Liver (tissue), 9 donors: ENCODE results near the gene TOR1AIP1. TPM values are rescaled to one million over a fixed set of nuclear protein-coding genes. Genes with fewer than 3 reads are reported as not detected.

ENCODE experiments used
- DNase-seq: peaks from one replicate; pipeline ENCODE4 v3.0.0-alpha.2; 2017; ENCODE audit warnings: low spot score
- H3K27ac ChIP-seq, 2 donors: one replicate each; pipeline ENCODE4 v1.7.0; 2013; ENCODE audit warnings: inconsistent platforms in 2 of 2, low read length in 2 of 2, control low read depth in 1 of 2, low read depth in 1 of 2, mild to moderate bottlenecking in 1 of 2
- H3K27me3 ChIP-seq, 4 donors: one replicate each; pipeline versions ENCODE4 v1.6.1 to v1.7.0; 2013; ENCODE audit warnings: low read length in 3 of 4, inconsistent platforms in 1 of 4, mild to moderate bottlenecking in 1 of 4, moderate library complexity in 1 of 4; ENCODE audit not compliant: control insufficient read depth in 4 of 4, insufficient read depth in 4 of 4
- H3K36me3 ChIP-seq, 4 donors: one replicate each; pipeline versions ENCODE4 v1.6.1 to v1.7.0; 2013; ENCODE audit warnings: low read length in 3 of 4, mild to moderate bottlenecking in 3 of 4, low read depth in 1 of 4, moderate library complexity in 1 of 4; ENCODE audit not compliant: control insufficient read depth in 4 of 4, insufficient read depth in 3 of 4
- H3K4me1 ChIP-seq, 4 donors: one replicate each; pipeline versions ENCODE4 v1.6.1 to v1.7.0; 2013; ENCODE audit warnings: low read length in 3 of 4, mild to moderate bottlenecking in 3 of 4, moderate library complexity in 1 of 4; ENCODE audit not compliant: control insufficient read depth in 4 of 4, insufficient read depth in 4 of 4
- H3K4me3 ChIP-seq, 3 donors: one replicate each; pipeline versions ENCODE4 v1.6.1 to v1.7.0; 2013; ENCODE audit warnings: low read length in 3 of 3, control low read depth in 1 of 3, low read depth in 1 of 3, mild to moderate bottlenecking in 1 of 3
- H3K9ac ChIP-seq, 2 donors: one replicate each; pipeline ENCODE4 v1.7.0; 2013; ENCODE audit warnings: low read length in 2 of 2, mild to moderate bottlenecking in 2 of 2, moderate library complexity in 2 of 2, control low read depth in 1 of 2, low read depth in 1 of 2
- H3K9me3 ChIP-seq, 4 donors: one replicate each; pipeline versions ENCODE4 v1.6.1 to v1.7.0; 2013; ENCODE audit warnings: low read length in 3 of 4; ENCODE audit not compliant: control insufficient read depth in 4 of 4
- ATF3 ChIP-seq: IDR thresholded peaks from 2 replicates; pipeline ENCODE4 v1.6.1; 2016; ENCODE audit warnings: antibody characterized with exemption
- CTCF ChIP-seq: fragments of 150-350 bp; IDR thresholded peaks from 2 replicates; pipeline ENCODE4 v1.5.1; 2017; ENCODE audit warnings: improper control_type of control experiment, low read depth, low read length; ENCODE audit not compliant: missing input control
- EGR1 ChIP-seq, 2 donors: IDR thresholded peaks; 2 replicates each; pipeline ENCODE4 v1.6.1; 2016 to 2018; ENCODE audit warnings: antibody characterized with exemption in 2 of 2, low read depth in 2 of 2
- FOXA1 ChIP-seq: IDR thresholded peaks from 2 replicates; pipeline ENCODE4 v1.6.1; 2016; ENCODE audit warnings: antibody characterized with exemption
- FOXA2 ChIP-seq: IDR thresholded peaks from 2 replicates; pipeline ENCODE4 v1.6.1; 2016; ENCODE audit warnings: antibody characterized with exemption
- GABPA ChIP-seq, 2 donors: IDR thresholded peaks in 1 of 2; conservative IDR thresholded peaks in 1 of 2; 2 replicates each; pipeline ENCODE4 v1.6.1; 2016; ENCODE audit warnings: antibody characterized with exemption in 2 of 2, mild to moderate bottlenecking in 1 of 2, moderate library complexity in 1 of 2
- HNF4A ChIP-seq, 2 donors: conservative IDR thresholded peaks; 2 replicates each; pipeline ENCODE4 v1.6.1; 2016; ENCODE audit warnings: antibody characterized with exemption in 2 of 2, mild to moderate bottlenecking in 2 of 2
- HNF4G ChIP-seq: IDR thresholded peaks from 2 replicates; pipeline ENCODE4 v1.6.1; 2016; ENCODE audit warnings: antibody characterized with exemption
- JUND ChIP-seq, 2 donors: IDR thresholded peaks; 2 replicates each; pipeline ENCODE4 v1.6.1; 2016; ENCODE audit warnings: antibody characterized with exemption in 2 of 2
- MAX ChIP-seq: IDR thresholded peaks from 2 replicates; pipeline ENCODE4 v1.6.1; 2016; ENCODE audit warnings: antibody characterized with exemption
- NR2F2 ChIP-seq: IDR thresholded peaks from 2 replicates; pipeline ENCODE4 v1.6.1; 2016; ENCODE audit warnings: antibody characterized with exemption
- RAD21 ChIP-seq, 2 donors: IDR thresholded peaks; 2 replicates each; pipeline ENCODE4 v1.6.1; 2016; ENCODE audit warnings: antibody characterized with exemption in 2 of 2, mild to moderate bottlenecking in 2 of 2
- REST ChIP-seq: IDR thresholded peaks from 2 replicates; pipeline ENCODE4 v1.6.1; 2016; ENCODE audit warnings: antibody characterized with exemption, mild to moderate bottlenecking
- RXRA ChIP-seq, 2 donors: IDR thresholded peaks; 2 replicates each; pipeline ENCODE4 v1.6.1; 2017 to 2018; ENCODE audit warnings: antibody characterized with exemption in 2 of 2, mild to moderate bottlenecking in 1 of 2
- SP1 ChIP-seq: IDR thresholded peaks from 2 replicates; pipeline ENCODE4 v1.6.1; 2018; ENCODE audit warnings: antibody characterized with exemption, mild to moderate bottlenecking
- TAF1 ChIP-seq: conservative IDR thresholded peaks from 2 replicates; pipeline ENCODE4 v1.6.1; 2016; ENCODE audit warnings: antibody characterized with exemption, mild to moderate bottlenecking
- YY1 ChIP-seq: IDR thresholded peaks from 2 replicates; pipeline ENCODE4 v1.6.1; 2016; ENCODE audit warnings: antibody characterized with exemption, mild to moderate bottlenecking
- ZBTB33 ChIP-seq: IDR thresholded peaks from 2 replicates; pipeline ENCODE4 v1.6.1; 2016; ENCODE audit warnings: antibody characterized with exemption
- WGBS: extraction: QIAGEN DNeasy Blood & Tissue Kit; methylation state at CpG from one replicate; pipeline ENCODE4 v1.1.7; 2013; 5-methylcytosine and 5-hydroxymethylcytosine counted together
- polyA plus RNA-seq, 2 donors: library from polyadenylated mRNA; stranded (reverse) in 1 of 2; unstranded in 1 of 2; fragments of 200-250 nt in 1 of 2; fragments of >200 nt in 1 of 2; fragmentation: Nextera tagmentation in 1 of 2; extraction: Ambion mirVana in 1 of 2; gene quantifications; one replicate each; pipeline versions ENCODE4 v1.2.1 to v1.2.3, GENCODE V29; 2013 to 2015
- total RNA-seq, 2 donors: library from RNA; depleted of rRNA; stranded (reverse); fragments of >200 nt; gene quantifications; one replicate each; pipeline ENCODE4 v1.2.3, GENCODE V29; 2014
- donor health status: healthy.
- donor health status: healthy.
- donor health status: healthy.
- donor health status: healthy.
- donor health status: healthy.

The TOR1AIP1 gene
- total and polyA plus RNA-seq, 4 donors: 7.1 to 21.3 (median 16.7) TPM

GRCh38 chr1:179955287-179955680 lies 73.2 kb downstream of the TOR1AIP1 start:
- TF ChIP-seq GABPA (IDR thresholded peaks at IDR 0.05 in 1 of 2, conservative IDR thresholded peaks at IDR 0.05 in 1 of 2) (no peak), RXRA (IDR thresholded peaks at IDR 0.05) (no peak), TAF1 (no peak), FOXA1 (no peak), CTCF (no peak), HNF4A (conservative IDR thresholded peaks at IDR 0.05) (no peak), ATF3 (no peak), SP1 (no peak), RAD21 (IDR thresholded peaks at IDR 0.05) (no peak), EGR1 (IDR thresholded peaks at IDR 0.05; ENCODE audit: low read depth in 2 of 2) (no peak), FOXA2 (no peak), JUND (IDR thresholded peaks at IDR 0.05) (no peak), REST (no peak), MAX (no peak), YY1 (no peak), NR2F2 (no peak), ZBTB33 (no peak), HNF4G (no peak)
- H3K27ac ChIP-seq: peak overlapping the region; percentile 71 to 86
- H3K9me3 ChIP-seq: no peaks in the 10 kb centered on the region
- under 1% methylated on average over 10 of the region's 10 CpGs for WGBS
- H3K9ac ChIP-seq: peak overlapping the region; percentile 9 to 77
- H3K4me1 ChIP-seq: peaks cover 0 to 27% (median 13%) of the 10 kb centered on the region in 4 donors
- peaks cover 0 to under 1% (median 0%) of the 10 kb centered on the region in 4 donors for H3K36me3 ChIP-seq
- H3K27me3 ChIP-seq: no peaks in the 10 kb centered on the region
- DNase-seq: no peak
- H3K4me3 ChIP-seq: peak overlapping the region; percentile 73 to 88 (median 87)
